Measurements from ENCODE around the gene MIEN1. TPM values are rescaled to one million over a fixed set of nuclear protein-coding genes. Genes with fewer than 3 reads are reported as not detected.
"Not testable (repeated sequence)": the region's sequence is repeated elsewhere in the genome, so short reads cannot be mapped to it uniquely, and the experiment has no call there.

The MIEN1 gene
- total RNA-seq, 6 donors from 2014 or later, result 26.2 to 54.1 (median 43.2) TPM

DNA sequence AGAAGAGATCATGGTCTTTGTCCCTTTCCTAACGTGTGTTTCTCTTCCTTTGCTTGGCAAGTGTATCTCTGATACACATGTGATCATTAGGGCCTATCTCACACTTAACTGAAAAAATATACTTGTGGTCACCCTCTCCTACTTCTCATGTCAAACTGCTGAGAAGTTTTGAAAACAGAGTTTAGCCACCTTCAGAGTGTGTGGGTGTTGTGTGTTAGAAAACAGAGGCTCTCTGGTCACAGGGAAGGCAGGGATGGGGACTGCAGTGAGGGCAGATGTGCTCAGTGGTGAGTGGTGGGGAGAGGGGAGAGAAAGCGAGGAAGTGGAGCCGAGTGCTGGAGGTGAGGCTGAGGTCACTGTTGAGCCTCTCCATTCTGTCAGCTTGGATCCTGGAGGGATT is 36.8 kb upstream of the MIEN1 start:
- no peak for DNase-seq
- H3K36me3 ChIP-seq, result no peaks in the 10 kb centered on the region
- TF ChIP-seq POLR2A (IDR thresholded peaks at IDR 0.05), result no peak
- TF ChIP-seq EP300 (IDR thresholded peaks at IDR 0.05), result no peak
- no peak for TF ChIP-seq POLR2AphosphoS5 (IDR thresholded peaks at IDR 0.05)
- TF ChIP-seq, protein P1, sequence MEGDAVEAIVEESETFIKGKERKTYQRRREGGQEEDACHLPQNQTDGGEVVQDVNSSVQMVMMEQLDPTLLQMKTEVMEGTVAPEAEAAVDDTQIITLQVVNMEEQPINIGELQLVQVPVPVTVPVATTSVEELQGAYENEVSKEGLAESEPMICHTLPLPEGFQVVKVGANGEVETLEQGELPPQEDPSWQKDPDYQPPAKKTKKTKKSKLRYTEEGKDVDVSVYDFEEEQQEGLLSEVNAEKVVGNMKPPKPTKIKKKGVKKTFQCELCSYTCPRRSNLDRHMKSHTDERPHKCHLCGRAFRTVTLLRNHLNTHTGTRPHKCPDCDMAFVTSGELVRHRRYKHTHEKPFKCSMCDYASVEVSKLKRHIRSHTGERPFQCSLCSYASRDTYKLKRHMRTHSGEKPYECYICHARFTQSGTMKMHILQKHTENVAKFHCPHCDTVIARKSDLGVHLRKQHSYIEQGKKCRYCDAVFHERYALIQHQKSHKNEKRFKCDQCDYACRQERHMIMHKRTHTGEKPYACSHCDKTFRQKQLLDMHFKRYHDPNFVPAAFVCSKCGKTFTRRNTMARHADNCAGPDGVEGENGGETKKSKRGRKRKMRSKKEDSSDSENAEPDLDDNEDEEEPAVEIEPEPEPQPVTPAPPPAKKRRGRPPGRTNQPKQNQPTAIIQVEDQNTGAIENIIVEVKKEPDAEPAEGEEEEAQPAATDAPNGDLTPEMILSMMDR (IDR thresholded peaks at IDR 0.05), result no peak
- ATAC-seq (ENCODE audit: low FRiP score in 2 of 2), result no peak
- no peak overlapping the region for H3K4me3 ChIP-seq
- no peaks in the 10 kb centered on the region for H3K9me3 ChIP-seq
- no peaks in the 10 kb centered on the region for H3K4me1 ChIP-seq
- WGBS, 2 donors, result 49 to 66% methylated on average over 3 of the region's 3 CpGs
- H3K27me3 ChIP-seq, result no peaks in the 10 kb centered on the region
- H3K27ac ChIP-seq, result no peak overlapping the region

- Histone ChIP-seq H3K4me1 (no peaks in the 10 kb centered on the region), H3K27ac (no peak overlapping the region), H3K27me3 (no peaks in the 10 kb centered on the region), H3K36me3 (no peaks in the 10 kb centered on the region), H3K4me3 (no peak overlapping the region), H3K9me3 (no peaks in the 10 kb centered on the region)
- 92 to 94% methylated on average over 18 of the region's 18 CpGs for WGBS, 2 donors
- no peak for DNase-seq
- ATAC-seq (ENCODE audit: low FRiP score in 2 of 2), result no peak
- no peak for TF ChIP-seq POLR2AphosphoS5 (IDR thresholded peaks at IDR 0.05)
- no peak for TF ChIP-seq EP300 (IDR thresholded peaks at IDR 0.05)
- TF ChIP-seq, protein P1 (IDR thresholded peaks at IDR 0.05), result no peak
- no peak for TF ChIP-seq POLR2A (IDR thresholded peaks at IDR 0.05)
Observed at GRCh38 chr17:39765766-39766165, 35.4 kb upstream of the MIEN1 start.

- Histone ChIP-seq H3K4me1 (no peaks in the 10 kb centered on the region), H3K36me3 (no peaks in the 10 kb centered on the region), H3K27ac (no peak overlapping the region), H3K27me3 (no peaks in the 10 kb centered on the region), H3K9me3 (no peaks in the 10 kb centered on the region), H3K4me3 (no peak overlapping the region)
- TF ChIP-seq, protein P1 (IDR thresholded peaks at IDR 0.05), result no peak
- no peak for TF ChIP-seq EP300 (IDR thresholded peaks at IDR 0.05)
- no peak for TF ChIP-seq POLR2A (IDR thresholded peaks at IDR 0.05)
- no peak for TF ChIP-seq POLR2AphosphoS5 (IDR thresholded peaks at IDR 0.05)
- DNase-seq (no peak), ATAC-seq (ENCODE audit: low FRiP score in 2 of 2) (no peak)
- 66 to 73% methylated on average over 3 of the region's 3 CpGs for WGBS, 2 donors
Observed at GRCh38 chr17:39765175-39765574, 34.8 kb upstream of the MIEN1 start.

DNA sequence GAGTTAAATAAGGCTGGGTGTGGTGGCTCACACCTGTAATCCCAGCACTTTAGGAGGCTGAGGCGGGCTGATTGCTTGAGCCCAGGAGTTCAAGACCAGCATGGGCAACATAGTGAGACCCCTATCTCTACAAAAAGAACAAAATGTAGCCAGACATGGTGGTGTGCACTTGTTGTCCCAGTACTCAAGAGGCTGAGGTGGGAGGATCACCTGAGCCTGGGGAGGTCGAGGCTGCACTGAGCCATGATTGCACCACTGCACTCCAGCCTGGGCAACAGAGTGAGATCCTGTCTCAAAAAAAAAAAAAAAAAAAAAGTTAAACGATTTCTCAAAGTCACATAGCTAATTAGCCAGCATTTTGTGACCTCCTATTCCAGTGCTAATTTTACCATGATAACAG is 33.8 kb upstream of the MIEN1 start:
- not testable (repeated sequence) for H3K36me3 ChIP-seq; H3K27me3 ChIP-seq; ATAC-seq (ENCODE audit: low FRiP score in 2 of 2); H3K4me1 ChIP-seq; H3K27ac ChIP-seq; H3K4me3 ChIP-seq; H3K9me3 ChIP-seq; DNase-seq
- WGBS, 2 donors, result 68 to 71% methylated on average over 3 of the region's 3 CpGs

- no peak for DNase-seq
- no peaks in the 10 kb centered on the region for H3K27me3 ChIP-seq
- 61 to 68% methylated on average over 5 of the region's 5 CpGs for WGBS, 2 donors
- no peak overlapping the region for H3K27ac ChIP-seq
- TF ChIP-seq, protein P1 (IDR thresholded peaks at IDR 0.05), result no peak
- no peak for TF ChIP-seq POLR2A (IDR thresholded peaks at IDR 0.05)
- no peak for TF ChIP-seq POLR2AphosphoS5 (IDR thresholded peaks at IDR 0.05)
- TF ChIP-seq EP300 (IDR thresholded peaks at IDR 0.05), result no peak
- H3K4me3 ChIP-seq, result no peak overlapping the region
- H3K4me1 ChIP-seq, result no peaks in the 10 kb centered on the region
- H3K9me3 ChIP-seq, result no peaks in the 10 kb centered on the region
- no peak for ATAC-seq (ENCODE audit: low FRiP score in 2 of 2)
- no peaks in the 10 kb centered on the region for H3K36me3 ChIP-seq
Observed at GRCh38 chr17:39763051-39763820, 32.9 kb upstream of the MIEN1 start.

Data from upper lobe of left lung (tissue), 6 donors.